Measurements from ENCODE around the gene GMDS. TPM values are rescaled to one million over a fixed set of nuclear protein-coding genes. Genes with fewer than 3 reads are reported as not detected.
A peak's percentile ranks its signal among the peaks of the same experiment; 100 is the strongest.

GMDS gene
- total and polyA plus RNA-seq, 2 experiments from 2014 or later = 3.0 to 12.6 TPM

DNA sequence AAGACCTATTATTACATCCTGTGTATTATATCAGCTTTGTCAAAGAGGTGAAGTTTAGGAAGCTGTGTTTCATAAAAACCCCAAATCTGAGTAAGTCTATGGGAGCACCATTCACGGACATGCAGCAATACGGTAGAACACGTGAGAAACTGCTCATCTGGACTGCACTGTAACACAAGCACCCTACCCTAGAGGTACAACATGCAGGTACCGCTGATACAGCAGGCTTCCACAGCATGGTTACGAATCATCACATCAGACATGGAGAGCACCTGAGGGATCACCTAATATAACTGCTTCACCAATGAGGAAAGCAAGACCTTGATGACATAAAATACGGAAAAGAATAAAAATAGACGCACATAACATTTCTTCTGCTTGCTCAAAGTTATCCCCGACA lies 96.7 kb downstream of the GMDS start:
- no peak for DNase-seq
- H3K9ac ChIP-seq = no peak overlapping the region
- in situ Hi-C loops (cut with MboI) = no loop called here
- peaks cover 13% of the 10 kb centered on the region for H3K4me1 ChIP-seq (ENCODE audit: insufficient read depth)
- H3K27me3 ChIP-seq (replicated peaks; ENCODE audit: insufficient read depth) = no peaks in the 10 kb centered on the region
- no peaks in the 10 kb centered on the region for H3K9me2 ChIP-seq (ENCODE audit: insufficient read depth)
- no peak overlapping the region for H3K27ac ChIP-seq
- no peaks in the 10 kb centered on the region for H4K20me1 ChIP-seq (ENCODE audit: insufficient read depth)
- no peak overlapping the region for H2AFZ ChIP-seq
- H3K4me3 ChIP-seq = no peak overlapping the region
- H3K36me3 ChIP-seq (ENCODE audit: low read depth) = no peaks in the 10 kb centered on the region
- H3F3A ChIP-seq (ENCODE audit: insufficient read depth) = peaks cover 19% of the 10 kb centered on the region
- H3K79me2 ChIP-seq (ENCODE audit: insufficient read depth) = no peaks in the 10 kb centered on the region
- H3K4me2 ChIP-seq (ENCODE audit: unreplicated experiment) = no peak overlapping the region
- H3K9me3 ChIP-seq (ENCODE audit: low read depth) = no peaks in the 10 kb centered on the region
- TF ChIP-seq EZH2 (IDR thresholded peaks at IDR 0.05; ENCODE audit: insufficient read depth, poor library complexity, severe bottlenecking) = no peak
- TF ChIP-seq EZH2phosphoT487 (IDR thresholded peaks at IDR 0.05; ENCODE audit: insufficient read depth, low read depth) = no peak
- WGBS, 2 experiments (ENCODE audit: low coverage in 1 of 2, low lambda C conversion rate in 2 of 2, missing lambda C conversion rate in 2 of 2) = 95 to 96% methylated on average over 8 of the region's 8 CpGs

DNA sequence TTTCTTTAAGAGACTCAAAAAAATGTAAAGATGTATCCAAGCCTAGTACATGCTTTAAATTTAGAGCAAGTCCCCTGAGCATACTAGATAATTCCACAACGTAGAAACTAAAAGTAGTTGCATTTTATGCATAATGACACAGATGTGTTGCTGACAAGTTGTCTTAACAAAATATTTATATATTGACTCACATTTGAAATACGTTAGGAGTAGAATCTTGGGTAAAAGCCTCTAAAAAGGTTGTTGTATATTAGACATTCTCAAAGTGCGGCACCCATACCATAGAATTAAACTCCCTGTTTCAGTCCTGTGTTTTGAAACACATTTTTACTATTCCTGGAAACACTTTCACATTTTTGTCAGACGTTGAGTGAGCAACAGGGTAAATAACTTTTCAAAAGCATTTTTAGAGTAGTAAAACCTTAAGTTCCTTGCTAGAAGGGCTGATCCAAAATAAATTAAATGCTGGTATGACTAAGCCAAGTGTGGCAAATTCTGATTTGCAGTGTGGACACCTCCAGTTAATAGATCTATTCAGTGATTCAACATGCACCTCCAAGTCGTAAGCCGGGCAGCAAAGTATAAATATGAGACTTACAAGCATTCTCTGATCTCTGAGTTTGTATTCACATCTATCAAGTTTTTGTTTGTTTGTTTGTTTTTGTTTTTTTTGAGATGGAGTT lies 97.5 kb downstream of the GMDS start:
- Histone ChIP-seq H3K27ac (peak overlapping the region; percentile 19; the same call in 1 of the 2 replicates), H3F3A (ENCODE audit: insufficient read depth) (peaks cover 19% of the 10 kb centered on the region), H4K20me1 (ENCODE audit: insufficient read depth) (no peaks in the 10 kb centered on the region), H3K9me2 (ENCODE audit: insufficient read depth) (no peaks in the 10 kb centered on the region), H3K9me3 (ENCODE audit: low read depth) (no peaks in the 10 kb centered on the region), H2AFZ (0 out of 2 replicates have a peak overlapping the region, but pooled peaks have one; percentile 5), H3K36me3 (ENCODE audit: low read depth) (no peaks in the 10 kb centered on the region), H3K9ac (0 out of 2 replicates have a peak overlapping the region, but pooled peaks have one; percentile 16), H3K4me1 (ENCODE audit: insufficient read depth) (peaks cover 13% of the 10 kb centered on the region), H3K79me2 (ENCODE audit: insufficient read depth) (no peaks in the 10 kb centered on the region), H3K4me2 (ENCODE audit: unreplicated experiment) (peak overlapping the region; percentile 71), H3K4me3 (peak overlapping the region; percentile 47), H3K27me3 (replicated peaks; ENCODE audit: insufficient read depth) (no peaks in the 10 kb centered on the region)
- peak; percentile 47 for DNase-seq
- TF ChIP-seq EZH2phosphoT487 (IDR thresholded peaks at IDR 0.05; ENCODE audit: insufficient read depth, low read depth) = no peak
- TF ChIP-seq EZH2 (IDR thresholded peaks at IDR 0.05; ENCODE audit: insufficient read depth, poor library complexity, severe bottlenecking) = no peak
- in situ Hi-C loops (cut with MboI) = no loop called here
- 32 to 38% methylated on average over 6 of the region's 6 CpGs for WGBS, 2 experiments (ENCODE audit: low coverage in 1 of 2, low lambda C conversion rate in 2 of 2, missing lambda C conversion rate in 2 of 2)

DNA sequence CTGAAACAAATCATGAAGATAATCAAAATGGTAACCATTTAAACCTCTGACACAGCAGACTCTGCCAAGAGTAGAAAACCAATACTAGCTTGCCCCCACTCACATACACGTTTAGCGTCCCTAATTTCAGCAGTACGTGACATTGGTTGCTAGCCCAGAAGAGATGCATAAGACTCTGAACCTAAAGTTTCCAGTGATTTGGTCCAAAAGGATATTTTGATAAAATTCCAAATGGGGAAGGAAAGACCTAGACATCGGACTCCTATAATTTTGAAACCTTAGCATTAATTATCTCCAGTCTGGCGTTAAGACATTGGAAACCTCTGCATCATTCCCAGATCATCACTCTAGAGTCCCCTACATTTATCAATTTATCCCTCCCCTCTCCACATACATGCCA lies 98.1 kb downstream of the GMDS start:
- H2AFZ ChIP-seq = no peak overlapping the region
- H3K9me2 ChIP-seq (ENCODE audit: insufficient read depth) = no peaks in the 10 kb centered on the region
- no peaks in the 10 kb centered on the region for H3K27me3 ChIP-seq (replicated peaks; ENCODE audit: insufficient read depth)
- no peak for TF ChIP-seq EZH2 (IDR thresholded peaks at IDR 0.05; ENCODE audit: insufficient read depth, poor library complexity, severe bottlenecking)
- 88 to 92% methylated on average over 5 of the region's 5 CpGs for WGBS, 2 experiments (ENCODE audit: low coverage in 1 of 2, low lambda C conversion rate in 2 of 2, missing lambda C conversion rate in 2 of 2)
- DNase-seq = no peak
- peak overlapping the region; percentile 19; the same call in 1 of the 2 replicates for H3K27ac ChIP-seq
- H3K36me3 ChIP-seq (ENCODE audit: low read depth) = no peaks in the 10 kb centered on the region
- peaks cover 19% of the 10 kb centered on the region for H3F3A ChIP-seq (ENCODE audit: insufficient read depth)
- H3K79me2 ChIP-seq (ENCODE audit: insufficient read depth) = no peaks in the 10 kb centered on the region
- peaks cover 13% of the 10 kb centered on the region for H3K4me1 ChIP-seq (ENCODE audit: insufficient read depth)
- no peak overlapping the region for H3K9ac ChIP-seq
- in situ Hi-C loops (cut with MboI) = no loop called here
- H3K4me2 ChIP-seq (ENCODE audit: unreplicated experiment) = peak overlapping the region; percentile 71
- H3K9me3 ChIP-seq (ENCODE audit: low read depth) = no peaks in the 10 kb centered on the region
- H4K20me1 ChIP-seq (ENCODE audit: insufficient read depth) = no peaks in the 10 kb centered on the region
- H3K4me3 ChIP-seq = peak overlapping the region; percentile 47

DNA sequence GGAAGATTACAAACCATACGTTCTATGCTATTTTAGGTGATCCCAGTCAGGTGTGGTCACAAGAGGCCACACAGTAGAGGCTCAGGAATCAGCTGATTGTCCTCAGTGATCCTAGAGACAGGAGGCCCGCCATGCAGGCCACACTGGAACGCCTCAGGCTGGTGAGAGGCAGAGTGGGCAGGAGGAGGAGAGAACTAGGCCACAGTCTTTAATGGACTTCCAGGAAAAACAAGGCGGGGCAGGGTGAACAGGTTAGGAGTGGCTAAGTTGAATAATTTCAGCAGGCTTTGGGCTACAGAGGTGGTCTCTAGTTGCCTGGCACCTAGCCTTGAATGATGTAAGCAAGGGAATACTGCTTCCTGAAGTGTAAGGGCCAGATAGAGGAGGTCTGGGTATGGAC lies 101.2 kb downstream of the GMDS start:
- Histone ChIP-seq H2AFZ (no peak overlapping the region), H3K4me1 (ENCODE audit: insufficient read depth) (peaks cover 13% of the 10 kb centered on the region), H3K9me2 (ENCODE audit: insufficient read depth) (no peaks in the 10 kb centered on the region), H3F3A (ENCODE audit: insufficient read depth) (peaks cover 19% of the 10 kb centered on the region), H3K9me3 (ENCODE audit: low read depth) (no peaks in the 10 kb centered on the region), H3K4me3 (no peak overlapping the region), H3K36me3 (ENCODE audit: low read depth) (no peaks in the 10 kb centered on the region), H3K4me2 (ENCODE audit: unreplicated experiment) (no peak overlapping the region), H3K79me2 (ENCODE audit: insufficient read depth) (no peaks in the 10 kb centered on the region), H4K20me1 (ENCODE audit: insufficient read depth) (no peaks in the 10 kb centered on the region), H3K27ac (no peak overlapping the region), H3K27me3 (replicated peaks; ENCODE audit: insufficient read depth) (no peaks in the 10 kb centered on the region), H3K9ac (no peak overlapping the region)
- no peak for DNase-seq
- TF ChIP-seq EZH2 (IDR thresholded peaks at IDR 0.05; ENCODE audit: insufficient read depth, poor library complexity, severe bottlenecking) (no peak), EZH2phosphoT487 (IDR thresholded peaks at IDR 0.05; ENCODE audit: insufficient read depth, low read depth) (no peak)
- in situ Hi-C loops (cut with MboI) = no loop called here
- WGBS, 2 experiments (ENCODE audit: low coverage in 1 of 2, low lambda C conversion rate in 2 of 2, missing lambda C conversion rate in 2 of 2) = 93 to 94% methylated on average over 4 of the region's 4 CpGs
